ENCODE measurements around the gene CAPZB.

The CAPZB gene

DNA sequence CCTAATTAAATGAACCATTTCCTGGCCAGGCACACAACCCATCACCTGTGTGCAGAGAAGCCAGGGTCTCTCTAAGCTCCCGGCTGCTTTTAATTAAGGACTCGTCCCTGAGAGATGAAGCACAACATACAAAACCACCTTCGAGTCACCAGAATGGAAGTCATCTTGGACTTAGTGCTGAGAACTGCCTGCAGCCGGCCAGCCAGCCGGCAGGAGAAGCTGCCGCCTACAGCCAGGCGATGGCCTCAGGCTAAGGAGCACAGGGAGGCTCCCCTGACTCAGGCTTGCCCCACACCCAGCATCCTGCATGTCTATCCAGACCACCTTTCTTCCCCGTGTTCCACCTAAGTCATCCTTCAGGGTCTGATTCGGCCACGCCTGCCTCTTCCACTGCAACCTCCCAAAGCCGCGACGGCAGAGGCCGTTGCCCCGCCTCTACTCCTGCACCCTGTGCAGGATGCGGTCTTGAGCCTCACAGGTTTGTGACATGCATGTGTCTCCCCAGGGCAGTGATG lies 89.6 kb downstream of the CAPZB start:
- Histone ChIP-seq H3K4me3 (ENCODE audit: low read length in 2 of 2) (no peak overlapping the region), H3K9me3 (ENCODE audit: control insufficient read depth in 2 of 2, low read length in 2 of 2) (no peaks in the 10 kb centered on the region), H3K9ac (ENCODE audit: low read length in 2 of 2) (no peak overlapping the region), H3K4me1 (ENCODE audit: control insufficient read depth, insufficient read depth, low read length) (peaks cover 67% of the 10 kb centered on the region), H3K27me3 (ENCODE audit: control insufficient read depth in 1 of 2, insufficient read depth in 2 of 2, low read length in 2 of 2) (no peaks in the 10 kb centered on the region), H3K27ac (ENCODE audit: low read length) (no peak overlapping the region), H3K36me3 (ENCODE audit: control insufficient read depth in 2 of 2, insufficient read depth in 2 of 2, low read length in 2 of 2) (peaks cover 0 to 2% of the 10 kb centered on the region in 2 donors)

DNA sequence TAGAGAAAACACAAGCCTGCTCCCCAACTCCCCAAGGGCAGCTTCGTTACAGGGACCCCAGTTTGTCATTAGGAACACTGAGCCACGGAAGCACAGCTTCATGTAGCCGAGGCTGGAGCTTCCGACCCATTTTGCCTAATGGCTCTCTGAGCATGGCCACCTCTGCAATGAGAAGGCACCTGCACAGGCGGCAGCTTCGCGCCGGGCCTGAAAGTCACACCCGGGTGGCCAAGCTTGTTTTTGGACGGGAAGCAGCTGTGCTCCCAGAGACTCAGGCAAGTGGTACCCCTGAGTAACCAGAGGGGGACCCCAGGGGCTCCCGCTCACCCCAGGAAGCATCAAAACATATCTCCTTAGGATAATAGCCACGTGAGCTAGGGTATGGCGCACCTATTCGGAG lies 92.3 kb downstream of the CAPZB start:
- Histone ChIP-seq H3K27me3 (ENCODE audit: control insufficient read depth in 1 of 2, insufficient read depth in 2 of 2, low read length in 2 of 2) (no peaks in the 10 kb centered on the region), H3K4me3 (ENCODE audit: low read length in 2 of 2) (no peak overlapping the region), H3K27ac (ENCODE audit: low read length) (no peak overlapping the region), H3K36me3 (ENCODE audit: control insufficient read depth in 2 of 2, insufficient read depth in 2 of 2, low read length in 2 of 2) (peaks cover 0 to 2% of the 10 kb centered on the region in 2 donors), H3K9ac (ENCODE audit: low read length in 2 of 2) (no peak overlapping the region), H3K9me3 (ENCODE audit: control insufficient read depth in 2 of 2, low read length in 2 of 2) (no peaks in the 10 kb centered on the region), H3K4me1 (ENCODE audit: control insufficient read depth, insufficient read depth, low read length) (peaks cover 55% of the 10 kb centered on the region)

DNA sequence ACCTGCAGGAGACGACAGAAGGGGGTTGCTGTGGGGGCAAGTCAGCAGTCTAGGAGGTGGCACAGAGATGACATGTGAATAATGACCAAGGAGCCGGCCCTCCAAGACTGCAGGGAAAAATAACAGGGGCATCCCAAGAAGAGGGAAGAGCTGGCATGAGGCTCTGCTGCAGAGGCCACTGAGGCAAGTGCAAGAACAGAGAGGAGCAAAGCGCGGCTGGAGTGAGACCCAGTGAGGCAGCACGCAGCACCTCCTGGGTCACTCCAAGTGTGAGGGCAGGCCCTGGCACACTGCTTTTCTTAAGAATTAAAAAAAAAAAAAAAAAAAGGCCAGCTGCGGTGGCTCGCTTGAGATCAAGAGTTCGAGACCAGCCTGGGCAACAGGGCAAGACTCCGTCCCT lies 93.1 kb downstream of the CAPZB start:
- no peak overlapping the region for H3K9ac ChIP-seq (ENCODE audit: low read length in 2 of 2)
- H3K27me3 ChIP-seq (ENCODE audit: control insufficient read depth in 1 of 2, insufficient read depth in 2 of 2, low read length in 2 of 2), result no peaks in the 10 kb centered on the region
- peak overlapping the region; percentile 58 for H3K27ac ChIP-seq (ENCODE audit: low read length)
- no peak overlapping the region for H3K4me3 ChIP-seq (ENCODE audit: low read length in 2 of 2)
- H3K9me3 ChIP-seq (ENCODE audit: control insufficient read depth in 2 of 2, low read length in 2 of 2), result no peaks in the 10 kb centered on the region
- peaks cover 0 to 2% of the 10 kb centered on the region in 2 donors for H3K36me3 ChIP-seq (ENCODE audit: control insufficient read depth in 2 of 2, insufficient read depth in 2 of 2, low read length in 2 of 2)
- H3K4me1 ChIP-seq (ENCODE audit: control insufficient read depth, insufficient read depth, low read length), result peaks cover 57% of the 10 kb centered on the region

DNA sequence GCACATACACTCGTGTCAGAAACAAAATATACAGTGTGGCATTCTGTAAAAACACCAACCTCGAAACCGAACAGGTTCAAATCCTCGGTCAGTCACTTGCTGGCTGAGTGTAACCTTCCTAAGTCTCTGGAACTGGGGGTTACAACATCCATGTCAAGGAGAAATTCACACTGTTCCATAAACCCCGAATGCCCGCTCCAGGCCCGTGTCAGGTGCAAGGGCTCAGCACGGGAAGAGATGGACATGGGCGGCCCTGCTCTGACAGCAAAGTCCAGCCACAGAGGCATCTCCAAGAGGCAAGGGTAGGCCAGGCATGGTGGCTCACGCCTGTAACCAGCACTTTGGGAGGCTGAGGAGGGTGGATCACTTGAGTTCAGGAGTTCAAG lies 93.8 kb downstream of the CAPZB start:
- peaks cover 64% of the 10 kb centered on the region for H3K4me1 ChIP-seq (ENCODE audit: control insufficient read depth, insufficient read depth, low read length)
- H3K27ac ChIP-seq (ENCODE audit: low read length), result peak overlapping the region; percentile 58
- no peaks in the 10 kb centered on the region for H3K9me3 ChIP-seq (ENCODE audit: control insufficient read depth in 2 of 2, low read length in 2 of 2)
- H3K9ac ChIP-seq (ENCODE audit: low read length in 2 of 2), result peak overlapping the region; percentile 49 to 51
- peak overlapping the region; percentile 15 for H3K4me3 ChIP-seq (ENCODE audit: low read length in 2 of 2)
- H3K36me3 ChIP-seq (ENCODE audit: control insufficient read depth in 2 of 2, insufficient read depth in 2 of 2, low read length in 2 of 2), result peaks cover 0 to 4% of the 10 kb centered on the region in 2 donors
- H3K27me3 ChIP-seq (ENCODE audit: control insufficient read depth in 1 of 2, insufficient read depth in 2 of 2, low read length in 2 of 2), result no peaks in the 10 kb centered on the region

DNA sequence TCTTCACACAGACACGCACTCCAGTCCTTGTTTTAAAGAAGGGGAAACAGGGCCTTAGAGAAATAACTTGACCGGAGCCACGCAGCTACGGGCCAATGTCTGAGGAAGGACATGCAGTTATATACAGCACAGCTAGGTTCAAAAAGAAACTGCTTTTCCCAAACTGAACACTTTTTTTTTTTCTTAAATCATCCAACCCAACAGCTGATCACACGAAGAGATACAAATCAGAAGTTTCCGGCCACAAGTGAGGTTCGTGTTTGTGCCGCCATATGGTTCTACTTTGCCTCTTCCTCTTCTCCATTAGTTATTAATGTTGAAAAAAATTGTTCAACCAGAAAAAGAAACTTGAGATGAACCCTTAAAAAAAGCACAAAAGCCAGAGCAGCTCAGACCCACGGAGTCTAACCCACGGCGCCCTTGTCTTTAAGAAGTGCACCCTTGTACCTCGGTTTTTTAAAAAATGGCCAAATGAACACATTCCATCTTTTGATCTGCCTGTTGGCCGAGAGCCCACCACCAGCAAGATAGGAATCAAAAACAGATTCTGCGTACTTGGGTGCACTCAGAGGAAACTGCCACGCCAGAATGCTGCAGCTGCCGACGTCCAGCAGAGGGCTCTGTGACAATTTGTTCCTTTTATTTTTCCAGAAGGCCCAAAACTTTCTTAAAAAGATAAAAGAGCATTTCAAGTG lies 94.3 kb downstream of the CAPZB start:
- Histone ChIP-seq H3K36me3 (ENCODE audit: control insufficient read depth in 2 of 2, insufficient read depth in 2 of 2, low read length in 2 of 2) (peaks cover 0 to 4% of the 10 kb centered on the region in 2 donors), H3K9me3 (ENCODE audit: control insufficient read depth in 2 of 2, low read length in 2 of 2) (no peaks in the 10 kb centered on the region), H3K27me3 (ENCODE audit: control insufficient read depth in 1 of 2, insufficient read depth in 2 of 2, low read length in 2 of 2) (no peaks in the 10 kb centered on the region), H3K9ac (ENCODE audit: low read length in 2 of 2) (peak overlapping the region; percentile 29 to 49), H3K4me1 (ENCODE audit: control insufficient read depth, insufficient read depth, low read length) (peaks cover 66% of the 10 kb centered on the region), H3K4me3 (ENCODE audit: low read length in 2 of 2) (peak overlapping the region; percentile 15 to 40), H3K27ac (ENCODE audit: low read length) (peak overlapping the region; percentile 58)

DNA sequence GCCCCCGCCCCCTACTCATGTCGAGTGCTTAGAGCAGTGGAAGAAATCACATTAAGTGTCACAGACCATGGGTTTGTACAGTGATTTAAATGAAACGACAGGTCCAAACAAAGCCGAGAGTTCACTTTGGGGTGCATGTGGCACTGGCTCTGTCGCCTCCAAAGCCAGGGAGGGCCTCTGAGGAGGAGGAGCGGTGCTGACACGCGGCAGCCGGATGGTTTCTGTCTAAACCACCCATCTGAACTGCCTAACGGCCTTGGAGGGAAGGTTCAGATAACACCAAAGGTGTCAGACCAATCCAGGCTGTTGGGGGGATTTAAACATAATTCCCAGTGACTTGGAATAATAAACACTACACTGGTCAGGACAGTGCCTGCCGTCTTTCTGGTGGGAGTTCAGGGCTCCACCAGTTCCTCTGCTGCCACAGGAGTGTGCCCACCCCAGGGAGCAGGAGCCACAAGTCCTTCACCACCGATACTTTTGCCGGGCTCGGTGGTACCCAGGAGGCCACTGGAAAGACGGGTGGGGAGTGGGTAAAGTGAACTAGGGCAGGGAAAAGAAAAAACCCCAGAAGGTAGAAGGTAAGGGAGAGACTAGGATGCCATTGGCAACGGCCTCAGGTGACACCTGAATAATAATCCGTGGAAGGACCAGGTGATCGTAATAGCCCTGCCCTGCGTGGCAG lies 95.0 kb downstream of the CAPZB start:
- peaks cover 69% of the 10 kb centered on the region for H3K4me1 ChIP-seq (ENCODE audit: control insufficient read depth, insufficient read depth, low read length)
- no peaks in the 10 kb centered on the region for H3K9me3 ChIP-seq (ENCODE audit: control insufficient read depth in 2 of 2, low read length in 2 of 2)
- peaks cover 0 to 2% of the 10 kb centered on the region in 2 donors for H3K36me3 ChIP-seq (ENCODE audit: control insufficient read depth in 2 of 2, insufficient read depth in 2 of 2, low read length in 2 of 2)
- H3K27me3 ChIP-seq (ENCODE audit: control insufficient read depth in 1 of 2, insufficient read depth in 2 of 2, low read length in 2 of 2), result no peaks in the 10 kb centered on the region
- H3K27ac ChIP-seq (ENCODE audit: low read length), result peak overlapping the region; percentile 58
- H3K9ac ChIP-seq (ENCODE audit: low read length in 2 of 2), result peak overlapping the region in 1 of 2 donors; percentile 29
- peak overlapping the region in 1 of 2 donors; percentile 29 for H3K4me3 ChIP-seq (ENCODE audit: low read length in 2 of 2)

DNA sequence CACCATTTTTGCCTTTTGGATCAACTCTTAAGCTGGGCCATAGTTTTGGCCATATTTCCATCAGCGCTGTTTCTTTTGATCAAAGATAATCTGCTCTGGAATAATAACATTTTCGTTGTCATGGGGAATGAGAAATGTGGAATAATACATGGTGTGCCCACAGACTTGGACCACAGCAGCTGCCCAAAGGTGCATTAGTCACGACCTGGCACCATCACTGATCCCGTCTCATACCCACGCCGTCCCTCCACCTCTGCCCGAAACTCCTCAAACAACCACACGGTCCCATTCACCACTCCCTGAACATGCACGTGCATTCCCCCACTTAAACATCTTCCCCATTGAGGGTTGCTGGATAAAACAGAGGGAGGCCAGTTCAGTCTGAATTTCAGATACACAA lies 96.4 kb downstream of the CAPZB start:
- no peak overlapping the region for H3K27ac ChIP-seq (ENCODE audit: low read length)
- peaks cover 76% of the 10 kb centered on the region for H3K4me1 ChIP-seq (ENCODE audit: control insufficient read depth, insufficient read depth, low read length)
- peaks cover 9 to 10% of the 10 kb centered on the region in 2 donors for H3K36me3 ChIP-seq (ENCODE audit: control insufficient read depth in 2 of 2, insufficient read depth in 2 of 2, low read length in 2 of 2)
- H3K9me3 ChIP-seq (ENCODE audit: control insufficient read depth in 2 of 2, low read length in 2 of 2), result no peaks in the 10 kb centered on the region
- no peaks in the 10 kb centered on the region for H3K27me3 ChIP-seq (ENCODE audit: control insufficient read depth in 1 of 2, insufficient read depth in 2 of 2, low read length in 2 of 2)
- no peak overlapping the region for H3K9ac ChIP-seq (ENCODE audit: low read length in 2 of 2)
- no peak overlapping the region for H3K4me3 ChIP-seq (ENCODE audit: low read length in 2 of 2)

DNA sequence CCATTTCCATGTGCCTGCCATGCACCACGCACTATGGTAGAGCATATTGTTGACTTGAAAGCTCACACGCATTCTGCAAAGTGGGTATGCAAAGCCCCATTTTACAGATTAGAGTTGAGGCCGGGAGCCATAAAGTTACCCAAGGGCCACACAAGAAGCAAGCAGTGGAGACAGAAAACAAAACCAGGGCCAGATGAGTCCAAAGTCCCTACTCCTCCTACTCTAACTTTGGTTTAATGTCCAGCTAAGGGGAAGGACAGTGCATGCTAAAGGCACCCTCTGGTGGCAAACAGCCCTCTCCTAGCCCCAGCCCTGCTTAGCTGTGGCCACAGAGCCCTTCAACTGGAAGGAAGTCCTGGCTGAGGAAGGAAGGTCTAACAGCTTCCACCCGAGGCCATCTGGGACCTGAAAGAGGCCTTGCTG lies 98.3 kb downstream of the CAPZB start:
- H3K27ac ChIP-seq (ENCODE audit: low read length), result no peak overlapping the region
- H3K9ac ChIP-seq (ENCODE audit: low read length in 2 of 2), result no peak overlapping the region

DNA sequence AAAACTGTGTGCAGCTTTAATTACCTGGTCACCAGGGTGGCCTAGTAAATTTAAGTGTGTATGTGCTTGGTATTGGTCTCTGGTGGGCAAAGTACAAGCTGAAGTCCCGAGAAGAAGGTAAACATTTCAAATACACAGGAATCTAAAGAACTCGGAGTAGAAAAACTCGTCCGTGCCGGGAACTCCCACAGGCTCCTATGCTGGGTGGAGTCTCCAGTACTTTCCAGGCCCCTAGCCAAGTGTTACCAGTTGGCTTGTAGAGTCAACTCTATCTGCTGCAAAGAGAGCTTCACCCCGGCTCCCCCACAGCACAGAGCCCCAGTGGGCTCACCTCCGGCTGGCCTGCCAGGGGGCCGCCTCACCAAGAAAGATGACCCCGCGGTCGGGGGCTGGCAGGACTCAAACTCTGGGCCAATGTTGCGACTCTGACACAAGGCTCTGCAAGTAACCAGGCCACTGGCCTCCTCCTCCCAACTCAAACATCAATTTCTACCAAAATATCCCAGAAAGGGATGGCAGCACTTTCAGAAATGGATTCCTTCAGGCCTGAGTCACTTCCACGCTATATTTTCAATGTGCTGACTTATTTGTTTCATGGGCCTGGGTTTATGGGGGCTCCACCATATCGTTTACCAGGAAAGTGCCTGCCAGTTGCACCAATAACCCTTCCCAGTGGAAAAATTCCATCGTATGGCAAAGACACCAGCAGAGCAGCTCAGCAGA lies 99.3 kb downstream of the CAPZB start:
- peak overlapping the region in 1 of 2 donors; percentile 22 for H3K4me3 ChIP-seq (ENCODE audit: low read length in 2 of 2)
- H3K27ac ChIP-seq (ENCODE audit: low read length), result peak overlapping the region; percentile 58
- peaks cover 54% of the 10 kb centered on the region for H3K4me1 ChIP-seq (ENCODE audit: control insufficient read depth, insufficient read depth, low read length)
- H3K36me3 ChIP-seq (ENCODE audit: control insufficient read depth in 2 of 2, insufficient read depth in 2 of 2, low read length in 2 of 2), result peaks cover 12 to 14% of the 10 kb centered on the region in 2 donors
- H3K27me3 ChIP-seq (ENCODE audit: control insufficient read depth in 1 of 2, insufficient read depth in 2 of 2, low read length in 2 of 2), result no peaks in the 10 kb centered on the region
- no peaks in the 10 kb centered on the region for H3K9me3 ChIP-seq (ENCODE audit: control insufficient read depth in 2 of 2, low read length in 2 of 2)
- no peak overlapping the region for H3K9ac ChIP-seq (ENCODE audit: low read length in 2 of 2)

More for the DNA sequence above, 98.3 kb downstream of the CAPZB start:
- Histone ChIP-seq H3K36me3 (ENCODE audit: control insufficient read depth in 2 of 2, insufficient read depth in 2 of 2, low read length in 2 of 2) (peaks cover 12 to 14% of the 10 kb centered on the region in 2 donors), H3K27me3 (ENCODE audit: control insufficient read depth in 1 of 2, insufficient read depth in 2 of 2, low read length in 2 of 2) (no peaks in the 10 kb centered on the region), H3K4me3 (ENCODE audit: low read length in 2 of 2) (no peak overlapping the region), H3K9me3 (ENCODE audit: control insufficient read depth in 2 of 2, low read length in 2 of 2) (no peaks in the 10 kb centered on the region), H3K4me1 (ENCODE audit: control insufficient read depth, insufficient read depth, low read length) (peaks cover 62% of the 10 kb centered on the region)

DNA sequence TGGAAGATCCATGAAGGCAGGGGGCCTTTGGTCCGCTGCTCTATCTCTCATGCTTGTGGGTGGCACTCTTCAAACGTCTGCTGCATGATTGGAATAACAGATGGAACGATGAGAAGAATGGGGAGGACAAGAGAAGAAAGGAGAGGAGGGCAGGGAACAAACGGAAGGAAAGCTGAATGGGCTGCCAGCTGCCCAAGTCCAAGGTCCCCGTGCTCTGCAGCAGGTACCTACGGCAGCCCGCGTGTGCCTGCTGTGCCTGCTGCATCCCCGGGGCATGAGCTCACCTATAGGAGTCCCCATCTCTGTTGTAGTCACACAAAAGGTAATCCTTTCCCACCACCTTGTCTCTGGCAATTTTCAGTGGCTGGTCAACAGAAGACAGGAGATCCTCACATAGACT lies 100.1 kb downstream of the CAPZB start:
- no peak overlapping the region for H3K9ac ChIP-seq (ENCODE audit: low read length in 2 of 2)
- no peak overlapping the region for H3K4me3 ChIP-seq (ENCODE audit: low read length in 2 of 2)
- H3K36me3 ChIP-seq (ENCODE audit: control insufficient read depth in 2 of 2, insufficient read depth in 2 of 2, low read length in 2 of 2), result peaks cover 12 to 18% of the 10 kb centered on the region in 2 donors
- peak overlapping the region; percentile 58 for H3K27ac ChIP-seq (ENCODE audit: low read length)
- peaks cover 46% of the 10 kb centered on the region for H3K4me1 ChIP-seq (ENCODE audit: control insufficient read depth, insufficient read depth, low read length)
- no peaks in the 10 kb centered on the region for H3K27me3 ChIP-seq (ENCODE audit: control insufficient read depth in 1 of 2, insufficient read depth in 2 of 2, low read length in 2 of 2)
- no peaks in the 10 kb centered on the region for H3K9me3 ChIP-seq (ENCODE audit: control insufficient read depth in 2 of 2, low read length in 2 of 2)
